Parathyroid adenoma (tissue), 2 donors: Measurements from ENCODE around the gene MYOM3.
A peak's percentile ranks its signal among the peaks of the same experiment; 100 is the strongest.

Experiments used
- H2AFZ ChIP-seq: fragments of 300-600 bp; sonication (generic); one replicate; pipeline ENCODE4 v1.7.0; 2017; ENCODE audit warnings: antibody characterized with exemption, mild to moderate bottlenecking
- H3K27ac ChIP-seq: fragments of 300-600 bp; sonication (generic); one replicate; pipeline ENCODE4 v1.7.0; 2017
- H3K27me3 ChIP-seq: fragments of 300-600 bp; sonication (generic); one replicate; pipeline ENCODE4 v1.7.0; 2017; ENCODE audit warnings: low read length; ENCODE audit not compliant: control insufficient read depth, insufficient read depth
- H3K36me3 ChIP-seq: fragments of 300-600 bp; sonication (generic); one replicate; pipeline ENCODE4 v1.7.0; 2017; ENCODE audit warnings: low read length; ENCODE audit not compliant: control insufficient read depth, insufficient read depth
- H3K4me1 ChIP-seq: fragments of 300-600 bp; sonication (generic); one replicate; pipeline ENCODE4 v1.7.0; 2017; ENCODE audit warnings: control low read depth
- H3K4me2 ChIP-seq: fragments of 300-600 bp; sonication (generic); one replicate; pipeline ENCODE4 v1.7.0; 2017; ENCODE audit warnings: low read length
- H3K4me3 ChIP-seq: fragments of 300-600 bp; sonication (generic); one replicate; pipeline ENCODE4 v1.7.0; 2017; ENCODE audit warnings: low read depth, low read length
- H3K79me2 ChIP-seq: fragments of 300-600 bp; sonication (generic); one replicate; pipeline ENCODE4 v1.7.0; 2017; ENCODE audit warnings: control low read depth
- H3K9ac ChIP-seq: fragments of 300-600 bp; sonication (generic); one replicate; pipeline ENCODE4 v1.7.0; 2017; ENCODE audit warnings: mild to moderate bottlenecking
- H3K9me3 ChIP-seq: fragments of 300-600 bp; sonication (generic); one replicate; pipeline ENCODE4 v1.7.0; 2017; ENCODE audit warnings: low read length; ENCODE audit not compliant: control insufficient read depth
- CTCF ChIP-seq: fragments of 300-600 bp; sonication (generic); IDR thresholded peaks from one replicate; pipeline ENCODE4 v1.7.0; 2017; ENCODE audit warnings: antibody characterized with exemption, mild to moderate bottlenecking
- donor health status: primary hyperparathyroidism.

MYOM3 gene

GRCh38 chr1:24111996-24112779 lies at the start of gene MYOM3:
Gene MYOM3 (minus strand): TSS chr1:24112135. CDS start chr1:24108636, 3,499 bp downstream.
- no peaks in the 10 kb centered on the region for H3K27me3 ChIP-seq
- peak within 1 kb of the TSS; percentile 32 for H3K27ac ChIP-seq
- no peak for TF ChIP-seq CTCF
- H3K9ac ChIP-seq, result no peak within 1 kb of the TSS
- no peaks in the 10 kb centered on the region for H3K79me2 ChIP-seq
- no peak within 1 kb of the TSS for H2AFZ ChIP-seq
- no peak within 1 kb of the TSS for H3K4me3 ChIP-seq
- no peaks in the 10 kb centered on the region for H3K4me1 ChIP-seq
- peak within 1 kb of the TSS; percentile 32 for H3K4me2 ChIP-seq
- H3K9me3 ChIP-seq, result no peaks in the 10 kb centered on the region
- no peaks in the 10 kb centered on the region for H3K36me3 ChIP-seq

DNA sequence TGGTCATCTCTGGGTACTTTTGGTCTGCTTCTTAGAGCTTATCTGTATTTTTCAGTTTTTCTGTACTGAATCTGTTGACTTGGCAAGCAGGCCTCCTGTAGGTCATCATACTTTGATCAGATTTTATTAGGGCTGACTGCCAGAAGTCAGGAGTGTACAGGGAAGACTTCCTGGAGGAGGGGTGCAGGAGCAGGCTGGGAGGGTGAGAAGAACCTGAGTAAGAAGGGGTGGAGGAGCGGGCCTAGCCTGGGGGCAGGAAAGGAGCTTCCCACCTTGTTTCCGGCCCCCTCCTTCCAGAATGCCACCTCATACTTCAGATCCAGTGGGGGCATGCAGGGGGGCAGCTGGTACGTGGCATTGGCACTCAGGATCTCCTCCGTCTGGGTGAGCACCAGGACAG lies 49.3 kb upstream of the MYOM3 start:
- H3K27ac ChIP-seq, result no peak overlapping the region
- no peaks in the 10 kb centered on the region for H3K36me3 ChIP-seq
- H3K4me2 ChIP-seq, result no peak overlapping the region
- H3K27me3 ChIP-seq, result no peaks in the 10 kb centered on the region
- H3K9ac ChIP-seq, result no peak overlapping the region
- H3K9me3 ChIP-seq, result no peaks in the 10 kb centered on the region
- H3K4me3 ChIP-seq, result no peak overlapping the region
- H3K79me2 ChIP-seq, result no peaks in the 10 kb centered on the region
- H3K4me1 ChIP-seq, result peaks cover 2% of the 10 kb centered on the region
- no peak overlapping the region for H2AFZ ChIP-seq
- TF ChIP-seq CTCF, result no peak

- Histone ChIP-seq H3K4me1 (peaks cover 2% of the 10 kb centered on the region), H2AFZ (no peak overlapping the region), H3K9me3 (no peaks in the 10 kb centered on the region), H3K27ac (no peak overlapping the region), H3K27me3 (no peaks in the 10 kb centered on the region), H3K79me2 (no peaks in the 10 kb centered on the region), H3K4me2 (no peak overlapping the region), H3K9ac (no peak overlapping the region), H3K4me3 (no peak overlapping the region), H3K36me3 (no peaks in the 10 kb centered on the region)
- no peak for TF ChIP-seq CTCF
Observed at GRCh38 chr1:24159366-24159765, 47.4 kb upstream of the MYOM3 start.

DNA sequence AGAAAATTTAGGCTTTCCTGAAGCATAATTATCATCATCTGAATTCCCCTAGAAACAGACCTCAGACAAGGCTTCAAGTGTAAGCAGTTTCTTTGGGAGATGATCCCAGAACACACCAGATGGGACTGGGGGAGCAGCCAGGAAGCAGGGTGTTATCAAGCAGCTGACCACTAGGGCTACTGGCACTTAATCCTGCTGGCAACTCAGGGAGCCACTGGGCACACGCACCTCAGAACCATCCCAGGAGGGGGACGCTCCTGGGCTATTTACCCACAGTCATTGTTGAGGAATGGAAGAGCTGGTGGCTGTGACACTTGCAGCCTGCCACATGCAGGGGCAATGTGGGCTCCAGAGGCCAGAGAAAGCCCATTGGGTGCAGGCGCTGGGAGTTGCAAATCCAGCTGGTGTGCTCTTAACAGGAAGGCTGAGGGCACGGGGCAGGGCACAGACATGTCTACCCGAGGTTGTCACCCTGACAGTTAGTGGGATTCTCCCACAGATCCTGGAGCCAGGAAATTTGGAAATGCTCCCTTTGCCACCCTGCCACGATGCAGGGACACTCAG lies 46.1 kb upstream of the MYOM3 start:
- TF ChIP-seq CTCF, result no peak
- Histone ChIP-seq H3K4me1 (peaks cover 2% of the 10 kb centered on the region), H3K4me2 (no peak overlapping the region), H2AFZ (no peak overlapping the region), H3K36me3 (no peaks in the 10 kb centered on the region), H3K27ac (no peak overlapping the region), H3K79me2 (no peaks in the 10 kb centered on the region), H3K27me3 (no peaks in the 10 kb centered on the region), H3K4me3 (no peak overlapping the region), H3K9ac (no peak overlapping the region), H3K9me3 (no peaks in the 10 kb centered on the region)
